Stimulated activated CD4-positive, alpha-beta T cell treated with anti-CD3 and anti-CD28 coated beads, Interleukin-1b, Interleukin-23, amount 100 ng/mL, for 4 hours (primary cell): ENCODE measurements around the gene MYRF.

Experiments used
- DNase-seq, 2 donors: peaks; one replicate each; pipeline ENCODE4 v3.0.0-alpha.2; 2020; ENCODE audit warnings: low read depth in 2 of 2

Gene MYRF

GRCh38 chr11:61739413-61739812 lies 13.0 kb upstream of the MYRF start:
- no peak for DNase-seq

GRCh38 chr11:61739966-61740365 lies 12.5 kb upstream of the MYRF start:
- DNase-seq, result no peak

GRCh38 chr11:61742391-61742790 lies 10.0 kb upstream of the MYRF start:
- no peak for DNase-seq

- DNase-seq, result no peak
Measured at GRCh38 chr11:61743486-61744095, 8.8 kb upstream of the MYRF start.

- DNase-seq, result no peak
Measured at GRCh38 chr11:61744181-61744580, 8.3 kb upstream of the MYRF start.

GRCh38 chr11:61744609-61745156 lies 7.8 kb upstream of the MYRF start:
- no peak for DNase-seq

- no peak for DNase-seq
Measured at GRCh38 chr11:61745781-61746441, 6.5 kb upstream of the MYRF start.

- no peak for DNase-seq
Measured at GRCh38 chr11:61746442-61747191, 5.8 kb upstream of the MYRF start.

- peak in 1 of 2 donors; percentile 26 for DNase-seq
Measured at GRCh38 chr11:61747192-61747966, 5.1 kb upstream of the MYRF start.

- no peak for DNase-seq
Measured at GRCh38 chr11:61747967-61748285, 4.5 kb upstream of the MYRF start.

- DNase-seq, result no peak
Measured at GRCh38 chr11:61749591-61750217, 2.7 kb upstream of the MYRF start.

GRCh38 chr11:61750631-61751273 lies 1.7 kb upstream of the MYRF start:
- no peak for DNase-seq

GRCh38 chr11:61751384-61751783 lies 1.1 kb upstream of the MYRF start:
- DNase-seq, result no peak

- no peak for DNase-seq
Measured at GRCh38 chr11:61752925-61753521, 587 bp downstream of the MYRF start.

- DNase-seq, result no peak
Measured at GRCh38 chr11:61753672-61754071, 1.2 kb downstream of the MYRF start.

- DNase-seq, result no peak
Measured at GRCh38 chr11:61754534-61755482, 2.4 kb downstream of the MYRF start.

GRCh38 chr11:61756147-61756451 lies 3.7 kb downstream of the MYRF start:
- DNase-seq, result no peak

- no peak for DNase-seq
Measured at GRCh38 chr11:61756452-61757212, 4.2 kb downstream of the MYRF start.
